ENCODE measurements around the gene CASTOR1. TPM values are rescaled to one million over a fixed set of nuclear protein-coding genes. Genes with fewer than 3 reads are reported as not detected.

CASTOR1 gene
- total RNA-seq, 1 donor from 2014 or later, result 51.8 TPM

DNA sequence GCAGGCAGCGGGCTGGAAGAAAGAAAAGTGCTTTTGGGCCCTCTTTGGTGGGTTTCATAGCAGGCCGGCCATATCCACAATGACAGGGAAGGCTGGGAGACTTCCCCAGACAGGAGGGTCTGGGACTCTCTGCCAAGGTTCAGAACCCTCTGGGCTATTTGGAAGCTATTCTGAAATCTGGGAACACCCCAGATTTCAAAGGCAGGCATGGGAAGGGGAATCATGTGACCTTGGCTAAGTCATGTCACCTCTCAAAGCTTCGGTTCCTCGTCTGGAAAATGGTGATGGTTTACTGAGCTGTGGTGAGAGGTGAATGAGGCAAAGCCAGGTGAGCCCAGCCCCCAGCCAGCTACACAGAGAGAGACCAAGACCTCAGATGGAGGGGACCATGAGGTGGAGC is 4.6 kb downstream of the CASTOR1 start:
- no peak for DNase-seq (ENCODE audit: extremely low spot score in 2 of 2)
- Histone ChIP-seq H3K4me1 (peaks cover 24% of the 10 kb centered on the region), H3K27ac (no peak overlapping the region), H3K9me3 (no peaks in the 10 kb centered on the region), H3K36me3 (peaks cover 0 to 18% of the 10 kb centered on the region in 2 donors), H3K27me3 (no peaks in the 10 kb centered on the region), H3K4me3 (no peak overlapping the region)
- intact Hi-C loops (cut with DNase I), result loop anchor here (10.0 kb wide), 1 partner anchor 70 kb away; the partner anchor contains the start of genes CCDC157 and SF3A1
- TF ChIP-seq, protein P1, sequence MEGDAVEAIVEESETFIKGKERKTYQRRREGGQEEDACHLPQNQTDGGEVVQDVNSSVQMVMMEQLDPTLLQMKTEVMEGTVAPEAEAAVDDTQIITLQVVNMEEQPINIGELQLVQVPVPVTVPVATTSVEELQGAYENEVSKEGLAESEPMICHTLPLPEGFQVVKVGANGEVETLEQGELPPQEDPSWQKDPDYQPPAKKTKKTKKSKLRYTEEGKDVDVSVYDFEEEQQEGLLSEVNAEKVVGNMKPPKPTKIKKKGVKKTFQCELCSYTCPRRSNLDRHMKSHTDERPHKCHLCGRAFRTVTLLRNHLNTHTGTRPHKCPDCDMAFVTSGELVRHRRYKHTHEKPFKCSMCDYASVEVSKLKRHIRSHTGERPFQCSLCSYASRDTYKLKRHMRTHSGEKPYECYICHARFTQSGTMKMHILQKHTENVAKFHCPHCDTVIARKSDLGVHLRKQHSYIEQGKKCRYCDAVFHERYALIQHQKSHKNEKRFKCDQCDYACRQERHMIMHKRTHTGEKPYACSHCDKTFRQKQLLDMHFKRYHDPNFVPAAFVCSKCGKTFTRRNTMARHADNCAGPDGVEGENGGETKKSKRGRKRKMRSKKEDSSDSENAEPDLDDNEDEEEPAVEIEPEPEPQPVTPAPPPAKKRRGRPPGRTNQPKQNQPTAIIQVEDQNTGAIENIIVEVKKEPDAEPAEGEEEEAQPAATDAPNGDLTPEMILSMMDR (IDR thresholded peaks at IDR 0.05), result no peak
- no peak for TF ChIP-seq POLR2AphosphoS5 (IDR thresholded peaks at IDR 0.05; ENCODE audit: insufficient read depth in 1 of 2, low read depth in 1 of 2)
- TF ChIP-seq POLR2A (IDR thresholded peaks at IDR 0.05), result no peak

DNA sequence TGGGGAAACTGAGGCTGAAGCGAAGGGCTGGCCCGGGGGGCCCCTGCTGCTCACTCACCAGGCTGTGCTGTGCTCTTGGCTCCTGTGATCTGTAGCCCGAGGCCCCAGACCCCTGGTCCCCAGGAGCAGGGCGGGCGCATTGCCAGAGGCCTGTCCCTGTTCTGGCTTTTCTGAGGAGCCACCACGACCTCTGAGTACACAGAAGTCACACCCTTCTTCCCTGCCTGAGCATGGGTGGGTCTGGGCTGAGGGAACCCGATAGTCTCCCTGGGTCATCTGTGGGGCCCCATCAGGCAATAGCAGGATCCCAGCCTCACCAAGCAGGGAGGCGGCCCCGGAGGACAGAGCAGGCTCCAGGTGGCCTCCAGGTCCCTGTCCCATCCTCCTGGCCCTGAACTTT is 5.1 kb downstream of the CASTOR1 start:
- DNase-seq (ENCODE audit: extremely low spot score in 2 of 2), result no peak
- Histone ChIP-seq H3K27me3 (no peaks in the 10 kb centered on the region), H3K4me1 (peaks cover 29% of the 10 kb centered on the region), H3K4me3 (no peak overlapping the region), H3K36me3 (peaks cover 0 to 18% of the 10 kb centered on the region in 2 donors), H3K27ac (no peak overlapping the region), H3K9me3 (no peaks in the 10 kb centered on the region)
- intact Hi-C loops (cut with DNase I), result loop anchor here (10.0 kb wide), 1 partner anchor 71 kb away; the partner anchor contains the start of genes CCDC157 and SF3A1
- no peak for TF ChIP-seq POLR2A (IDR thresholded peaks at IDR 0.05)
- TF ChIP-seq POLR2AphosphoS5 (IDR thresholded peaks at IDR 0.05; ENCODE audit: insufficient read depth in 1 of 2, low read depth in 1 of 2), result no peak
- TF ChIP-seq, protein P1 (IDR thresholded peaks at IDR 0.05), result no peak

DNA sequence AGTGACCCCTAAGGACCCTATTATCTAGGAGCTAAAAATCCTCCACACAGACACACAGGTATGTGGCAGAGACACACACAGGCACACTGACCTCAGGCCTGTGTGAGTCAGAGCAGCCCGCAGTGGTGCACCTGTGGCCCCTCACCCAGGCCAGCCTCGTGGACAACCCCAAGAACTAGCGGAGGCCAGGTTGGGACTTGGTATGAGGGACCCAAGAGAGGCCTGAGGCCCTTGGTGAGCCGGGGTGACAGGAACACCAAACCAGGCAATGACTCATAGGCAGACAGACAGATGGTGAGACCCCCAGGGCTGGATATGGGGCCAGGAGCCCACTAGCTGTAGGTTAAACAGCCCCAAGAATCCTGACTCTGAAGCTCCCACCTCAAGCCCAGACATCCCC is 6.0 kb downstream of the CASTOR1 start:
- Histone ChIP-seq H3K27me3 (no peaks in the 10 kb centered on the region), H3K4me1 (peaks cover 29% of the 10 kb centered on the region), H3K27ac (no peak overlapping the region), H3K4me3 (no peak overlapping the region), H3K9me3 (no peaks in the 10 kb centered on the region), H3K36me3 (peaks cover 0 to 18% of the 10 kb centered on the region in 2 donors)
- no peak for DNase-seq (ENCODE audit: extremely low spot score in 2 of 2)
- TF ChIP-seq, protein P1 (IDR thresholded peaks at IDR 0.05), result no peak
- TF ChIP-seq POLR2AphosphoS5 (IDR thresholded peaks at IDR 0.05; ENCODE audit: insufficient read depth in 1 of 2, low read depth in 1 of 2) (no peak), POLR2A (IDR thresholded peaks at IDR 0.05) (no peak)
- intact Hi-C loops (cut with DNase I), result loop anchor here (10.0 kb wide), 1 partner anchor 71 kb away; the partner anchor contains the start of genes CCDC157 and SF3A1

DNA sequence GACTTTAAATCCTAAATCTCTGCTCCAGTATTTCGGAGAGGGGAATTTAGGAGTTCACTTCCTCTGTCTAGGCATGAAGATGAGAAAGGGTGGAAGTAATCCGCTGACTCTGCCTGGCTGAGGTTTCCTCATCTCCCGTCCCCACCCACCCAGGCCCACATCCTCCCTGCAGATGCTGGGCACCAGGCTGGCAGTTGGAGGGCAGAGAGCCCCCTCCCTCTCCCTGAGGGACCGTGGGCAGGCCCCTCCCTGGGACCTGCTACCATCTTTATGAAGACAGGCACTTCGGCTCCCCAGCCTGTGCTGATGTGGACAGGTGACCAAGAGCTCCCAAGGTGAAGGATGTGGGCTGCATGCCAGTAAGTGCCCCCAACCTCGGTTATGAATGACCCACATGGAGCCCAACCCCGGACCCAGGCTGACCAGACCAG is 6.7 kb downstream of the CASTOR1 start:
- H3K36me3 ChIP-seq, result peaks cover 0 to 18% of the 10 kb centered on the region in 2 donors
- H3K27ac ChIP-seq, result no peak overlapping the region
- H3K27me3 ChIP-seq, result no peaks in the 10 kb centered on the region
- peaks cover 29% of the 10 kb centered on the region for H3K4me1 ChIP-seq
- H3K9me3 ChIP-seq, result no peaks in the 10 kb centered on the region
- intact Hi-C loops (cut with DNase I), result loop anchor here (10.0 kb wide), 1 partner anchor 72 kb away; the partner anchor contains the start of genes CCDC157 and SF3A1
- H3K4me3 ChIP-seq, result no peak overlapping the region
- no peak for DNase-seq (ENCODE audit: extremely low spot score in 2 of 2)
- TF ChIP-seq POLR2AphosphoS5 (IDR thresholded peaks at IDR 0.05; ENCODE audit: insufficient read depth in 1 of 2, low read depth in 1 of 2) (no peak), POLR2A (IDR thresholded peaks at IDR 0.05) (no peak)
- TF ChIP-seq, protein P1 (IDR thresholded peaks at IDR 0.05), result no peak

DNA sequence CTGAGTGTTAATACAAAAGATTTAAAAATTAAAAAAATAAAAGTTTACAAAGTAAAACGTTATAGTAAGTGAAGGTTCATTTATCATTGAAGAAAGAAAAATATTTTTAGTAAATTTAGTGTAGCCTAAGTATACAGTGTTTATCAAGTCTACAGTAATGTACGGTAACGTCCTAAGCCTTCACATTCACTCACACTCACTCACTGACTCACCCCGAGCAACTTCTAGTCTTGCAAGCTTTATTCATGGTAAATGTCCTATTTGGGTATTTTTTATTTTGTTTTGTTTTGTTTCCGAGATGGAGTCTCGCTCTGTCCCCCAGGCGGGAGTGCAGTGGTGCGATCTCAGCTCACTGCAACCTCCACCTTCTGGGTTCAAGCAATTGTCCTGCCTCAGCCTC is 8.8 kb downstream of the CASTOR1 start:
- no peaks in the 10 kb centered on the region for H3K27me3 ChIP-seq
- intact Hi-C loops (cut with DNase I), result loop anchor here (10.0 kb wide), 1 partner anchor 74 kb away; the partner anchor contains the start of genes CCDC157 and SF3A1
- peaks cover 36% of the 10 kb centered on the region for H3K4me1 ChIP-seq
- H3K4me3 ChIP-seq, result no peak overlapping the region
- no peaks in the 10 kb centered on the region for H3K9me3 ChIP-seq
- DNase-seq (ENCODE audit: extremely low spot score in 2 of 2), result no peak
- H3K36me3 ChIP-seq, result peaks cover 0 to 12% of the 10 kb centered on the region in 2 donors
- H3K27ac ChIP-seq, result no peak overlapping the region
- TF ChIP-seq, protein P1 (IDR thresholded peaks at IDR 0.05), result no peak
- no peak for TF ChIP-seq POLR2A (IDR thresholded peaks at IDR 0.05)
- no peak for TF ChIP-seq POLR2AphosphoS5 (IDR thresholded peaks at IDR 0.05; ENCODE audit: insufficient read depth in 1 of 2, low read depth in 1 of 2)

Measured in vagina (tissue), 2 donors.